A673 (cell line): ENCODE measurements around the gene GNA14. TPM values are rescaled to one million over a fixed set of nuclear protein-coding genes. Genes with fewer than 3 reads are reported as not detected.

Experiments used
- BruUV-seq: library from RNA; stranded (reverse); fragments of 400-500 nt; replicated peaks from 2 replicates; lab custom pipeline; 2021; lab: Mats Ljungman, UMichigan
- CTCF ChIA-PET: fragments of 300-600 bp; sonication (Branson Sonifier 250); formaldehyde crosslinking; loops from one replicate; lab custom pipeline; 2022; ENCODE audit warnings: antibody characterized with exemption; lab: Charles Lee
- POLR2A ChIA-PET: fragments of 300-600 bp; sonication (Branson Sonifier 250); formaldehyde crosslinking; loops from one replicate; lab custom pipeline; 2022; ENCODE audit warnings: antibody characterized with exemption; ENCODE audit not compliant: low non-redundant PET; lab: Charles Lee
- DNase-seq: peaks from one replicate; pipeline ENCODE4 v3.0.0-alpha.2; 2015; ENCODE audit warnings: low spot score
- H3K27ac ChIP-seq: fragments of 200-600 bp; sonication (generic); 2 replicates; pipeline ENCODE4 v1.5.1; 2016; ENCODE audit warnings: mixed run types, low read depth, mild to moderate bottlenecking, mixed read lengths, antibody characterized with exemption, low read length; ENCODE audit not compliant: poor library complexity, severe bottlenecking
- H3K27me3 ChIP-seq: fragments of 200-600 bp; sonication (generic); replicated peaks from 2 replicates; pipeline ENCODE4 v1.6.1; 2017; ENCODE audit warnings: mixed run types, low read depth, mild to moderate bottlenecking, mixed read lengths, antibody characterized with exemption, low read length; ENCODE audit not compliant: insufficient read depth, poor library complexity
- H3K36me3 ChIP-seq: fragments of 200-600 bp; sonication (generic); 2 replicates; pipeline ENCODE4 v1.6.1; 2016; ENCODE audit warnings: mixed run types, mild to moderate bottlenecking, mixed read lengths, antibody characterized with exemption, low read length; ENCODE audit not compliant: insufficient read depth, poor library complexity, severe bottlenecking
- H3K4me1 ChIP-seq: fragments of 200-600 bp; sonication (generic); 2 replicates; pipeline ENCODE4 v1.6.1; 2017; ENCODE audit warnings: mixed run types, mild to moderate bottlenecking, mixed read lengths, antibody characterized with exemption, low read length; ENCODE audit not compliant: insufficient read depth, poor library complexity, severe bottlenecking
- H3K4me3 ChIP-seq: fragments of 200-600 bp; sonication (generic); 2 replicates; pipeline ENCODE4 v1.5.1; 2016; ENCODE audit warnings: low read depth, mixed run types, mild to moderate bottlenecking, mixed read lengths, low read length; ENCODE audit not compliant: poor library complexity, severe bottlenecking
- H3K9me3 ChIP-seq: fragments of 200-600 bp; sonication (generic); 2 replicates; pipeline ENCODE4 v1.6.1; 2016; ENCODE audit warnings: mixed run types, low read depth, mild to moderate bottlenecking, mixed read lengths, antibody characterized with exemption, low read length; ENCODE audit not compliant: poor library complexity, severe bottlenecking
- EZH2 ChIP-seq: fragments of 200-600 bp; sonication (generic); IDR thresholded peaks from 2 replicates; pipeline ENCODE4 v1.6.1; 2017; ENCODE audit warnings: borderline replicate concordance, low read depth, mild to moderate bottlenecking, mixed read lengths, antibody characterized with exemption, low read length; ENCODE audit not compliant: poor library complexity, severe bottlenecking
- intact Hi-C: fragments of 100-400 bp; cut with micrococcal nuclease; formaldehyde crosslinking; loops from one replicate; pipeline ENCODE4 v1.10.0; 2022; ENCODE audit not compliant: unreplicated experiment
- total RNA-seq: library from RNA; stranded (reverse); gene quantifications from 2 replicates; pipeline ENCODE4 v1.2.3, GENCODE V29; 2021
- TF ChIP-seq, protein P1 (sequence below): fragments of 300-800, 200-600 bp; sonication (generic); conservative IDR thresholded peaks from 2 replicates; pipeline ENCODE4 v1.5.1; 2017; ENCODE audit warnings: low read depth, mild to moderate bottlenecking, antibody characterized with exemption, low read length, moderate library complexity, mixed read lengths

GNA14 gene
- total RNA-seq, 1 experiment from 2014 or later, result 2.7 TPM

DNA sequence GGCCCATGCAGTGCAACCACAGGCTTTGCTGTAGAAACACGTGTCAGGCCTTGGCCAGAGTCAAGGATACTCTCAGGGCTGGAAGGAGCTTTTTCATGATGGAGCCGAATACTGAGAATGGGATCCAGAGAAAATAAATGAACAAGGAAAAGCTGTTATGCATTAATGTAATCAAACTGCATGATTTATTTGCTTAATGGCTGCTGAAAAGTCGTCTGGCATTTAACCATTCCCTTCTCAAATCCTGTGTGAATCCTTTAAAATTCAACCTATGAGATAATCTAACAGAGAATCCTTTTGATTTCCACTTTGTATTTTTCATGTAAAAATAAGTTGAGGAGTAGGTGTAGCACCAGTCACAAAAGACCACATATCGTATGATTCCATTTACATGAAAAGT is 24.1 kb upstream of the GNA14 start:
- CTCF ChIA-PET, result no interaction called here
- TF ChIP-seq, protein P1, sequence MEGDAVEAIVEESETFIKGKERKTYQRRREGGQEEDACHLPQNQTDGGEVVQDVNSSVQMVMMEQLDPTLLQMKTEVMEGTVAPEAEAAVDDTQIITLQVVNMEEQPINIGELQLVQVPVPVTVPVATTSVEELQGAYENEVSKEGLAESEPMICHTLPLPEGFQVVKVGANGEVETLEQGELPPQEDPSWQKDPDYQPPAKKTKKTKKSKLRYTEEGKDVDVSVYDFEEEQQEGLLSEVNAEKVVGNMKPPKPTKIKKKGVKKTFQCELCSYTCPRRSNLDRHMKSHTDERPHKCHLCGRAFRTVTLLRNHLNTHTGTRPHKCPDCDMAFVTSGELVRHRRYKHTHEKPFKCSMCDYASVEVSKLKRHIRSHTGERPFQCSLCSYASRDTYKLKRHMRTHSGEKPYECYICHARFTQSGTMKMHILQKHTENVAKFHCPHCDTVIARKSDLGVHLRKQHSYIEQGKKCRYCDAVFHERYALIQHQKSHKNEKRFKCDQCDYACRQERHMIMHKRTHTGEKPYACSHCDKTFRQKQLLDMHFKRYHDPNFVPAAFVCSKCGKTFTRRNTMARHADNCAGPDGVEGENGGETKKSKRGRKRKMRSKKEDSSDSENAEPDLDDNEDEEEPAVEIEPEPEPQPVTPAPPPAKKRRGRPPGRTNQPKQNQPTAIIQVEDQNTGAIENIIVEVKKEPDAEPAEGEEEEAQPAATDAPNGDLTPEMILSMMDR, result no peak
- no peak for TF ChIP-seq EZH2
- Histone ChIP-seq H3K9me3 (no peaks in the 10 kb centered on the region), H3K4me1 (no peaks in the 10 kb centered on the region), H3K36me3 (no peaks in the 10 kb centered on the region), H3K4me3 (no peak overlapping the region), H3K27me3 (no peaks in the 10 kb centered on the region), H3K27ac (no peak overlapping the region)
- POLR2A ChIA-PET, result interaction anchor here (0.7 kb wide), 1 partner anchor 76 kb away, joined by 3 read pairs; no protein-coding TSS in a partner anchor
- intact Hi-C loops, result no loop called here
- no TSS peak for BruUV-seq
- no peak for DNase-seq

DNA sequence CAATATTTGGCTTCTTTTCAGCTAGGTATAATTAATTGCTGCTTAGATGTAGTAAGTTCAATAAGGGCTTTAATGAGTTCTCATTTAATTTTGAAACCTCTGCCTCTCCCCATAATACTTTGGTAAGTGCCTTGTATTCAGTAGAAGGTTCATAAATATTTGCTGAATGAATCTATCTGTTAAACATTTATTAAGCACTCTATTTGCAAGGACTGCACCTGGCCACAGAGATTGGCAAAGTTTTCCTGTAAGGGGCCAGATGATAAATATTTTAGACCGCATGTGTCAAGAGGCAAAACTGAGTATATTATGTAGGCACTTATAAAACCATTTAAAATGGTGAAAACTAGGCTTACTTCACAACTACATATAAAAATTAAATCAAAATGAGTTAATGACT is 19.0 kb upstream of the GNA14 start:
- Histone ChIP-seq H3K27ac (no peak overlapping the region), H3K27me3 (no peaks in the 10 kb centered on the region), H3K9me3 (no peaks in the 10 kb centered on the region), H3K36me3 (no peaks in the 10 kb centered on the region), H3K4me1 (no peaks in the 10 kb centered on the region), H3K4me3 (no peak overlapping the region)
- no TSS peak for BruUV-seq
- intact Hi-C loops, result no loop called here
- POLR2A ChIA-PET, result no interaction called here
- TF ChIP-seq EZH2, result no peak
- TF ChIP-seq, protein P1, result no peak
- no peak for DNase-seq
- CTCF ChIA-PET, result no interaction called here

DNA sequence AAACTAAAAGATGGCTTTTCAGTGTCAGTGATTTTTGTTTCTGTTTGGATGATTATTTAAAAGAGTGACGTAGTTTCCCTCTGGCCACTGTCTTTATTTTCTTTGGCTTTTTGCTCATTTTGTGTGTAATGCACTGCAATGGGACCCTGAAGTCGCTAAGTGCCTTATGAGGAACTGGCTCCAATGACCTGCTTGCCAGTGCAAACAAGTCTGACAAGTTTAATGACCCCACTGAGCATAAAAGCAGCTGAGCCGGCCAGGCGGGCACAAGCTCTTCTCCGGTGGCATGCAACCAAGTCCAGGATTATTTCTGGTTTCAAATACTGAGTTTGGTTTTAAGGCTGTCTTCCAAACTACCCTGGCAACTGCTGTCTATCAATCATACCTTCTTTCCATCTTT is 15.6 kb upstream of the GNA14 start:
- Histone ChIP-seq H3K27ac (no peak overlapping the region), H3K36me3 (no peaks in the 10 kb centered on the region), H3K4me3 (no peak overlapping the region), H3K27me3 (no peaks in the 10 kb centered on the region), H3K4me1 (no peaks in the 10 kb centered on the region), H3K9me3 (no peaks in the 10 kb centered on the region)
- TF ChIP-seq EZH2, result no peak
- TF ChIP-seq, protein P1, result no peak
- ChIA-PET CTCF (no interaction called here), POLR2A (no interaction called here)
- DNase-seq, result no peak
- no TSS peak for BruUV-seq
- intact Hi-C loops, result no loop called here
